HCT116 (cell line): ENCODE data around the gene SLC26A9. TPM values are rescaled to one million over a fixed set of nuclear protein-coding genes. Genes with fewer than 3 reads are reported as not detected.
"Not testable (repeated sequence)": the region's sequence is repeated elsewhere in the genome, so short reads cannot be mapped to it uniquely, and the experiment has no call there.

Source experiments
- ATAC-seq: fragments of 200-7000 bp; cut with Tn5 transposase; 2 replicates; pipeline ENCODE4 v1.9.1; 2020; ENCODE audit warnings: mild to moderate bottlenecking, moderate library complexity
- BruUV-seq: library from RNA; stranded (reverse); fragments of 400-500 nt; replicated peaks from 2 replicates; lab custom pipeline; 2021; lab: Mats Ljungman, UMichigan
- CTCF ChIA-PET: fragments of 300-600 bp; sonication (Branson Sonifier 250); formaldehyde crosslinking; loops from one replicate; lab custom pipeline; 2021; ENCODE audit warnings: antibody characterized with exemption; lab: Charles Lee
- POLR2A ChIA-PET: fragments of 300-600, 350-600 bp; sonication (Branson Sonifier 250); formaldehyde crosslinking; loops from one replicate; lab custom pipeline; 2021; ENCODE audit warnings: antibody characterized with exemption; lab: Charles Lee
- RAD21 ChIA-PET, 2 experiments: fragments of 300-600 bp; sonication (Branson Sonifier 250); formaldehyde crosslinking; loops; one replicate each; lab custom pipeline; 2023; ENCODE audit warnings: low total read pairs in 2 of 2; ENCODE audit not compliant: uncharacterized antibody in 2 of 2, unreplicated experiment in 2 of 2, low non-redundant PET in 1 of 2; lab: Charles Lee
- DNase-seq: peaks from one replicate; pipeline ENCODE4 v3.0.0-alpha.2; 2010; ENCODE audit warnings: low read depth, low spot score
- H2AFZ ChIP-seq: fragments of 200-600 bp; shearing (Covaris generic), sonication (generic); 2 replicates; pipeline ENCODE4 v1.6.1; 2017; ENCODE audit warnings: low read depth, mixed run types, mixed read lengths, antibody characterized with exemption, low read length; ENCODE audit not compliant: poor library complexity, severe bottlenecking
- H3K27ac ChIP-seq: 2 replicates; pipeline ENCODE4 v1.5.1; 2012; ENCODE audit warnings: low read depth, low read length
- H3K27me3 ChIP-seq: fragments of 200-600 bp; sonication (generic); 2 replicates; pipeline ENCODE4 v1.6.1; 2016; ENCODE audit warnings: mixed run types, low read length, mixed read lengths; ENCODE audit not compliant: insufficient read depth
- H3K36me3 ChIP-seq, 2 experiments: fragments of 200-500 bp in 1 of 2; fragments of 200-600 bp in 1 of 2; sonication (Bioruptor generic) in 1 of 2; sonication (generic) in 1 of 2; 2 replicates each; pipeline versions ENCODE4 v1.5.1 to v1.6.1; 2014 to 2016; ENCODE audit warnings: low read length in 2 of 2, inconsistent platforms in 1 of 2, mixed read lengths in 1 of 2, mixed run types in 1 of 2; ENCODE audit not compliant: insufficient read depth in 2 of 2, control insufficient read depth in 1 of 2
- H3K4me1 ChIP-seq, 2 experiments: fragments of 200-600 bp in 1 of 2; sonication (generic) in 1 of 2; 2 replicates each; pipeline versions ENCODE4 v1.5.1 to v1.6.1; 2012 to 2017; ENCODE audit warnings: low read length in 2 of 2, inconsistent platforms in 1 of 2, mild to moderate bottlenecking in 1 of 2, mixed read lengths in 1 of 2, mixed run types in 1 of 2, moderate library complexity in 1 of 2; ENCODE audit not compliant: insufficient read depth in 2 of 2, control insufficient read depth in 1 of 2
- H3K4me2 ChIP-seq: fragments of 200-600 bp; sonication (generic); 2 replicates; pipeline ENCODE4 v1.6.1; 2017; ENCODE audit warnings: mixed run types, low read length, mixed read lengths
- H3K4me3 ChIP-seq, 2 experiments: fragments of 200-600 bp in 1 of 2; sonication (generic) in 1 of 2; replicated peaks in 1 of 2; 2 replicates each; pipeline ENCODE4 v1.5.1; 2011 to 2016; ENCODE audit warnings: low read length in 2 of 2, control low read depth in 1 of 2, low read depth in 1 of 2, mild to moderate bottlenecking in 1 of 2, mixed read lengths in 1 of 2, mixed run types in 1 of 2
- H3K79me2 ChIP-seq: fragments of 200-600 bp; sonication (generic); 2 replicates; pipeline ENCODE4 v1.6.1; 2017; ENCODE audit warnings: mild to moderate bottlenecking, mixed run types, low read length, moderate library complexity, mixed read lengths; ENCODE audit not compliant: insufficient read depth
- H3K9ac ChIP-seq: fragments of 200-600 bp; sonication (generic); 2 replicates; pipeline ENCODE4 v1.6.1; 2016; ENCODE audit warnings: low read length, mixed read lengths
- H3K9me2 ChIP-seq: fragments of 200-600 bp; sonication (generic), shearing (Covaris generic); 2 replicates; pipeline ENCODE4 v1.6.1; 2017; ENCODE audit warnings: mixed run types, mild to moderate bottlenecking, moderate library complexity; ENCODE audit not compliant: insufficient read depth
- H3K9me3 ChIP-seq, 2 experiments: fragments of 200-500 bp in 1 of 2; fragments of 200-600 bp in 1 of 2; sonication (Bioruptor generic) in 1 of 2; sonication (generic) in 1 of 2; 2 replicates each; pipeline ENCODE4 v1.6.1; 2014 to 2017; ENCODE audit warnings: low read length in 2 of 2, mixed read lengths in 2 of 2, inconsistent platforms in 1 of 2, low read depth in 1 of 2, mild to moderate bottlenecking in 1 of 2, mixed run types in 1 of 2, moderate library complexity in 1 of 2; ENCODE audit not compliant: control insufficient read depth in 1 of 2, insufficient read depth in 1 of 2
- H4K20me1 ChIP-seq: fragments of 200-600 bp; sonication (generic), shearing (Covaris generic); 2 replicates; pipeline ENCODE4 v1.6.1; 2017; ENCODE audit warnings: mixed run types, mild to moderate bottlenecking, moderate library complexity; ENCODE audit not compliant: insufficient read depth
- CEBPB ChIP-seq: IDR thresholded peaks from 2 replicates; pipeline ENCODE4 v1.6.1; 2012; ENCODE audit warnings: low read depth
- EZH2 ChIP-seq: fragments of 200-600 bp; sonication (generic); IDR thresholded peaks from 2 replicates; pipeline ENCODE4 v1.6.1; 2017; ENCODE audit warnings: antibody characterized with exemption, mixed run types
- MAX ChIP-seq: IDR thresholded peaks from 2 replicates; pipeline ENCODE4 v1.6.1; 2012
- SIN3A ChIP-seq: IDR thresholded peaks from 2 replicates; pipeline ENCODE4 v1.6.1; 2012; ENCODE audit warnings: low read depth
- TCF7L2 ChIP-seq: IDR thresholded peaks from 2 replicates; pipeline ENCODE4 v1.7.0; 2011; ENCODE audit warnings: borderline replicate concordance, inconsistent platforms; ENCODE audit not compliant: insufficient read depth, insufficient read length; ENCODE audit errors: extremely low read depth
- ZFX ChIP-seq: fragments of 450-650 bp; IDR thresholded peaks from 2 replicates; pipeline ENCODE4 v1.6.1; 2017
- ZNF274 ChIP-seq: fragments of 200-500 bp; sonication (Bioruptor generic); IDR thresholded peaks from 2 replicates; pipeline ENCODE4 v1.6.1; 2014; ENCODE audit warnings: mild to moderate bottlenecking, low read depth, low read length, inconsistent platforms
- intact Hi-C: fragments of 100-400 bp; cut with micrococcal nuclease; formaldehyde crosslinking; loops from 2 replicates; pipeline ENCODE4 v1.10.0; 2022
- total RNA-seq: library from RNA; stranded (reverse); gene quantifications from one replicate; pipeline ENCODE4 v1.2.1, GENCODE V29; 2021; ENCODE audit not compliant: unreplicated experiment
- TF ChIP-seq, protein P1 (sequence below): IDR thresholded peaks from 2 replicates; pipeline ENCODE4 v1.6.1; 2011; ENCODE audit warnings: mild to moderate bottlenecking, low read length, moderate library complexity; ENCODE audit not compliant: insufficient replicate concordance; ENCODE audit errors: extremely low read depth
- TF ChIP-seq, protein P2 (sequence below): IDR thresholded peaks from 2 replicates; pipeline ENCODE4 v1.6.1; 2012; ENCODE audit warnings: low read depth

SLC26A9 gene
- total RNA-seq, 1 experiment from 2014 or later = not detected

- BruUV-seq = no TSS peak
- Histone ChIP-seq H3K4me3 (no peak overlapping the region), H3K4me1 (no peaks in the 10 kb centered on the region), H3K9me2 (no peaks in the 10 kb centered on the region), H3K27me3 (no peaks in the 10 kb centered on the region), H3K9ac (no peak overlapping the region), H2AFZ (no peak overlapping the region), H3K79me2 (no peaks in the 10 kb centered on the region), H3K9me3 (peaks cover 0 to 3% of the 10 kb centered on the region in 2 experiments; a peak in 1 of 4 replicates), H3K27ac (no peak overlapping the region), H4K20me1 (no peaks in the 10 kb centered on the region), H3K36me3 (no peaks in the 10 kb centered on the region), H3K4me2 (no peak overlapping the region)
- ChIA-PET POLR2A (no interaction called here), RAD21 (no interaction called here), CTCF (interaction anchor here (1.0 kb wide), 1 partner anchor 12 kb away, joined by 3 read pairs; no protein-coding TSS in a partner anchor)
- DNase-seq (no peak), ATAC-seq (no peak)
- no peak for TF ChIP-seq TCF7L2
- TF ChIP-seq, protein P1, sequence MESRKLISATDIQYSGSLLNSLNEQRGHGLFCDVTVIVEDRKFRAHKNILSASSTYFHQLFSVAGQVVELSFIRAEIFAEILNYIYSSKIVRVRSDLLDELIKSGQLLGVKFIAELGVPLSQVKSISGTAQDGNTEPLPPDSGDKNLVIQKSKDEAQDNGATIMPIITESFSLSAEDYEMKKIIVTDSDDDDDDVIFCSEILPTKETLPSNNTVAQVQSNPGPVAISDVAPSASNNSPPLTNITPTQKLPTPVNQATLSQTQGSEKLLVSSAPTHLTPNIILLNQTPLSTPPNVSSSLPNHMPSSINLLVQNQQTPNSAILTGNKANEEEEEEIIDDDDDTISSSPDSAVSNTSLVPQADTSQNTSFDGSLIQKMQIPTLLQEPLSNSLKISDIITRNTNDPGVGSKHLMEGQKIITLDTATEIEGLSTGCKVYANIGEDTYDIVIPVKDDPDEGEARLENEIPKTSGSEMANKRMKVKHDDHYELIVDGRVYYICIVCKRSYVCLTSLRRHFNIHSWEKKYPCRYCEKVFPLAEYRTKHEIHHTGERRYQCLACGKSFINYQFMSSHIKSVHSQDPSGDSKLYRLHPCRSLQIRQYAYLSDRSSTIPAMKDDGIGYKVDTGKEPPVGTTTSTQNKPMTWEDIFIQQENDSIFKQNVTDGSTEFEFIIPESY = no peak
- TF ChIP-seq CEBPB = no peak
- TF ChIP-seq, protein P2, sequence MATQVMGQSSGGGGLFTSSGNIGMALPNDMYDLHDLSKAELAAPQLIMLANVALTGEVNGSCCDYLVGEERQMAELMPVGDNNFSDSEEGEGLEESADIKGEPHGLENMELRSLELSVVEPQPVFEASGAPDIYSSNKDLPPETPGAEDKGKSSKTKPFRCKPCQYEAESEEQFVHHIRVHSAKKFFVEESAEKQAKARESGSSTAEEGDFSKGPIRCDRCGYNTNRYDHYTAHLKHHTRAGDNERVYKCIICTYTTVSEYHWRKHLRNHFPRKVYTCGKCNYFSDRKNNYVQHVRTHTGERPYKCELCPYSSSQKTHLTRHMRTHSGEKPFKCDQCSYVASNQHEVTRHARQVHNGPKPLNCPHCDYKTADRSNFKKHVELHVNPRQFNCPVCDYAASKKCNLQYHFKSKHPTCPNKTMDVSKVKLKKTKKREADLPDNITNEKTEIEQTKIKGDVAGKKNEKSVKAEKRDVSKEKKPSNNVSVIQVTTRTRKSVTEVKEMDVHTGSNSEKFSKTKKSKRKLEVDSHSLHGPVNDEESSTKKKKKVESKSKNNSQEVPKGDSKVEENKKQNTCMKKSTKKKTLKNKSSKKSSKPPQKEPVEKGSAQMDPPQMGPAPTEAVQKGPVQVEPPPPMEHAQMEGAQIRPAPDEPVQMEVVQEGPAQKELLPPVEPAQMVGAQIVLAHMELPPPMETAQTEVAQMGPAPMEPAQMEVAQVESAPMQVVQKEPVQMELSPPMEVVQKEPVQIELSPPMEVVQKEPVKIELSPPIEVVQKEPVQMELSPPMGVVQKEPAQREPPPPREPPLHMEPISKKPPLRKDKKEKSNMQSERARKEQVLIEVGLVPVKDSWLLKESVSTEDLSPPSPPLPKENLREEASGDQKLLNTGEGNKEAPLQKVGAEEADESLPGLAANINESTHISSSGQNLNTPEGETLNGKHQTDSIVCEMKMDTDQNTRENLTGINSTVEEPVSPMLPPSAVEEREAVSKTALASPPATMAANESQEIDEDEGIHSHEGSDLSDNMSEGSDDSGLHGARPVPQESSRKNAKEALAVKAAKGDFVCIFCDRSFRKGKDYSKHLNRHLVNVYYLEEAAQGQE = no peak
- no peak for TF ChIP-seq SIN3A
- no peak for TF ChIP-seq ZFX
- TF ChIP-seq ZNF274 = no peak
- no peak for TF ChIP-seq MAX
- no peak for TF ChIP-seq EZH2
- intact Hi-C loops = no loop called here
Measured at GRCh38 chr1:205896351-205896750, 46.9 kb downstream of the SLC26A9 start.

DNA sequence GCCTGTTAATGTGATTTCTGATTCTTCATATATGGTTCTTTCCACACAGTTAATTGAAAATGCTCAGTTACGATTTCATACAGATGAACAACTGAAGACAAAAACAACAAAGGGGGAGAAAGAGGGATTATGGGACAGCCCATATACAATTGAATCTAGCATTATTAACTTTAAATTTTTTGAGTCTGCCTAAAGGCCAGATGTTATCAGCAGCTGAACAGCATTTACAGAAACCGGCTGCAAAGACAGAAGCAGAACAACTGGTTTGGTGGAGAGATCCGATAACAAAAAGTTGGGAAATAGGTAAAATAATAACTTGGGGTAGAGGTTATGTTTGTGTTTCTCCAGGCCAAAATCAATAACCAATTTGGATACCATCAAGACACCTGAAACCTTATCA, 49.1 kb downstream of the SLC26A9 start:
- H3K4me3 ChIP-seq, H3K27me3 ChIP-seq, CTCF ChIA-PET, ATAC-seq, H2AFZ ChIP-seq, intact Hi-C loops, H3K79me2 ChIP-seq, H3K4me2 ChIP-seq, H3K9me3 ChIP-seq, H3K9ac ChIP-seq, BruUV-seq, H3K9me2 ChIP-seq, H4K20me1 ChIP-seq, H3K36me3 ChIP-seq, POLR2A ChIA-PET, H3K27ac ChIP-seq, DNase-seq, RAD21 ChIA-PET: not testable (repeated sequence)
- H3K4me1 ChIP-seq = peaks cover 0 to 15% of the 10 kb centered on the region in 2 experiments; a peak in 2 of 4 replicates
